Measurements from ENCODE around the gene PRKN.

PRKN gene

GRCh38 chr6:161568885-161569456, 1158.6 kb downstream of the PRKN start:
- in situ Hi-C loops (cut with MboI; ENCODE audit: low pct_unique_long_range_greater_than_20kb, low sequenced_read_pairs, unreplicated experiment) = no loop called here

GRCh38 chr6:161564952-161565351, 1162.6 kb downstream of the PRKN start:
- in situ Hi-C loops (cut with MboI; ENCODE audit: low pct_unique_long_range_greater_than_20kb, low sequenced_read_pairs, unreplicated experiment) = no loop called here
- TF ChIP-seq CTCF (IDR thresholded peaks at IDR 0.05; ENCODE audit: extremely low read depth, insufficient read depth, missing control alignments) = no peak
- no peak for DNase-seq (ENCODE audit: low spot score)

More at GRCh38 chr6:161568885-161569456, 1158.6 kb downstream of the PRKN start:
- no peak for TF ChIP-seq CTCF (IDR thresholded peaks at IDR 0.05; ENCODE audit: extremely low read depth, insufficient read depth, missing control alignments)
- DNase-seq (ENCODE audit: low spot score) = no peak

DNA sequence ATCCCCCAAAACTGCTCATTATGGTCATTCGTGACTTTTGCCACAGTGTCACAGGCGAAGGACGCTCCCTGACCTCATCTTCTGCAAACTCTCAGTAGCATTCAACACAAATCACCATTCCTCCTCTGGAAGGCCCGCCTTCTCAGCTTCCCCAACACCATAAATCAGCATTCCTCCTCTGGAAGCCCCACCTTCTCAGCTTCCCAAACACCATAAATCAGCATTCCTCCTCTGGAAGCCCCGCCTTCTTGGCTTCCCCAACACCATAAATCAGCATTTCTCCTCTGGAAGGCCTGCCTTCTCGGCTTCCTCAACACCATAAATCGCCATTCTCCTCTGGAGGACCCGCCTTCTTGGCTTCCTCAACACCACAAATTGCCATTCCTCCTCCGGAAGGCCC, 1165.7 kb downstream of the PRKN start:
- TF ChIP-seq CTCF (IDR thresholded peaks at IDR 0.05; ENCODE audit: extremely low read depth, insufficient read depth, missing control alignments) = no peak
- no peak for DNase-seq (ENCODE audit: low spot score)
- in situ Hi-C loops (cut with MboI; ENCODE audit: low pct_unique_long_range_greater_than_20kb, low sequenced_read_pairs, unreplicated experiment) = no loop called here

DNA sequence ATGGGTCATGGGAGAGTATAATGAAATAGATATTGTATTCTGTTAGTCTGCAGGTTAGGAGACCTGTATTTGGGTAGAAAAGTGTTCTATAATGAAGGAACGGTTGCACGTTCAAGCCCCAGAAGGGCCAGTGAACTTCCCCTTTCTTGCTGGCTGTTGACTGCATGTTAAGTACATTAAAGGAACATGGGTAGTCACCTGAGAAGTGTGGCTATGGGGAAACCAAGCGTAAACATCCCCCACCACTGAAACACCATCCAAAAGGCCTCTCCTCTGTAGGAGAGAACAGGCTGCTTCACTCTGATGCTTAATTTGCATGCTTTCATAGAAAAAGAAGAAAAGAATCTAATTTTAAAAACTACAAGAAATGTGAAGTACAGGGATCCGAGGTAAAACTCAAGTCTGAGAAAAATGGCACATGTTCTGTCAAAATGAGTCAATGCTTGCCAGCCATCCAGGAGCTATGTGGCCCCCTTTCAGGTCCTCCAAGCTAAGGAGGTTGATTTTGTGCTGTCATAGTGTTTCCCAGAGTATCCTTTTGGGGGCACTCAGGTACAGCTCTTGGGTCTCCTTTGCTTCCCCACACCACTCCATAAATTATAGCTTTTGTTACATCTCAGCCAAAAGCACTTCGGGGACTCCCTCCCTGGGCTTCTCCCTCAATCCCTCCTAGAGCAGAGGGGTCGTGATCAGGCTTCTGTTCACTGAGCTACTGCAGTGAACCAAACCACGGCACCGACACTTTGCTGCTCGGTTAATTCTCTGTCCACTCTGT, 1170.0 kb downstream of the PRKN start:
- DNase-seq (ENCODE audit: low spot score) = no peak
- in situ Hi-C loops (cut with MboI; ENCODE audit: low pct_unique_long_range_greater_than_20kb, low sequenced_read_pairs, unreplicated experiment) = no loop called here
- TF ChIP-seq CTCF (IDR thresholded peaks at IDR 0.05; ENCODE audit: extremely low read depth, insufficient read depth, missing control alignments) = no peak

DNA sequence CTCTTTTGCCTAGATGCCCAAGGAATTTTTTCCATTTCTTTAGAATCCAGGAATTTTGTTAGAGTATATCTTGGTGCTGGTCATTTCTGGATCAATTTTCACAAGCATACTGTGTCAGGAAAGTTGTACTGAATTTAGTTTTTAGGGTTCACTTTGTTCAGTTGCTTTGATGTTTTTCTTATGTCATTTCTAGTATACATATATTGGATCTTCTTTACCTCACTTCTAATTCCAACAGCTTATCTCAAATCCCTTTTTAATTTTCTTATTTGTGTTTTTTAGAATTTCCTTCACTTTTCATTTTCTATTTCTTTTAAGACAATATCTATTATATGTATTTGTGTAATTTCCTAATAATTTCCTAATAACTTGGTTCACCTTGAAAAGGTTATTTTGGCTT, 1172.7 kb downstream of the PRKN start:
- no peak for TF ChIP-seq CTCF (IDR thresholded peaks at IDR 0.05; ENCODE audit: extremely low read depth, insufficient read depth, missing control alignments)
- no peak for DNase-seq (ENCODE audit: low spot score)
- in situ Hi-C loops (cut with MboI; ENCODE audit: low pct_unique_long_range_greater_than_20kb, low sequenced_read_pairs, unreplicated experiment) = no loop called here

DNA sequence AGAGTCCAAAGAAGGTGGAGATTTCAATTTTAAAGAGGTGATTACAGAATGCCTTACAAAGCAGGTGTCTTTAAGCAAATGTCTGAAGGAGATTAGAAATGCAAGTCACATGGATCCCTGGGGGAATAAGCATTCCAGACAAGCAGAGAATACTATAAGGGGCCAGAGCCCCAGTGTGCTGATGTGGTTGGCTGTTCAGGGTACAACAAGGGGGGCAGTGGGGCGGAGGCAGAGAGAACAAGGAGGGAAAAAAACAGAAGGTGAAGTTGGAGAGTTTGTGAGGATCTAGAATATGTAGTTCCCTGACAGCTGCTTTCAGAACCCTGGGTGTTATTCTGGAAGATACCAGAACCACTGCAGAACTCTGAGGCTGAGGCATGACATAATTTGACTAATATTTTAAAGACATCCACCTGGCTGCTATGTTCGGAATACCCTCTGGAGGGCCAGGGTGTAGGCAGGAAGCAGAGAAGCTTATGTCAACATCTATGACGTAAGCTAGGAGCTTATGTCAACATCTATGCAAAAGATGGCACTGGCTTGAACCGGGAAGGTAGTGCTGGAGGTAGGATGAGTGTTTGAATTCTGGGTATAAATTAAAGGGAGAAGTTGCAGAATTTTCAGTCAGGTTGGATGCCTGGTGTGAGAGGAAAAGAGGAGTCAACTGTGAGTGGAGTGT, 1177.5 kb downstream of the PRKN start:
- DNase-seq (ENCODE audit: low spot score) = no peak
- TF ChIP-seq CTCF (IDR thresholded peaks at IDR 0.05; ENCODE audit: extremely low read depth, insufficient read depth, missing control alignments) = no peak
- in situ Hi-C loops (cut with MboI; ENCODE audit: low pct_unique_long_range_greater_than_20kb, low sequenced_read_pairs, unreplicated experiment) = no loop called here
